CD4-positive, alpha-beta T cell (primary cell): Measurements from ENCODE around the gene CHRNG. TPM values are rescaled to one million over a fixed set of nuclear protein-coding genes. Genes with fewer than 3 reads are reported as not detected.

Experiments used
- ATAC-seq: fragments of 200-7000 bp; cut with Tn5 transposase; one replicate; pipeline ENCODE4 v1.10.0; 2022; ENCODE audit warnings: mild to moderate bottlenecking; ENCODE audit not compliant: poor library complexity
- CTCF ChIA-PET: fragments of 350-600 bp; sonication (Branson Sonifier 250); formaldehyde crosslinking; loops from one replicate; lab custom pipeline; 2021; ENCODE audit warnings: antibody characterized with exemption, inconsistent platforms; lab: Charles Lee
- POLR2A ChIA-PET: fragments of 350-600 bp; sonication (Branson Sonifier 250); formaldehyde crosslinking; loops from one replicate; lab custom pipeline; 2021; ENCODE audit warnings: antibody characterized with exemption, inconsistent platforms; lab: Charles Lee
- DNase-seq, 14 experiments: peaks; one replicate each; pipeline ENCODE4 v3.0.0-alpha.2; 2013 to 2020; ENCODE audit warnings: mixed read lengths in 2 of 14
- H3K27ac ChIP-seq, 2 donors: one replicate each; pipeline versions ENCODE4 v1.5.1 to v1.7.0; 2013; ENCODE audit warnings: low read length in 2 of 2, low read depth in 1 of 2, mild to moderate bottlenecking in 1 of 2
- H3K27me3 ChIP-seq, 2 experiments: 1 replicate in 1 of 2; 2 replicates in 1 of 2; pipeline versions ENCODE4 v1.6.1 to v1.7.0; 2013; ENCODE audit warnings: low read length in 2 of 2, control low read depth in 1 of 2, mild to moderate bottlenecking in 1 of 2, moderate library complexity in 1 of 2; ENCODE audit not compliant: insufficient read depth in 2 of 2, control insufficient read depth in 1 of 2
- H3K36me3 ChIP-seq: one replicate; pipeline ENCODE4 v1.6.1; 2013; ENCODE audit warnings: low read length, control low read depth; ENCODE audit not compliant: insufficient read depth
- H3K4me1 ChIP-seq: one replicate; pipeline ENCODE4 v1.6.1; 2013; ENCODE audit warnings: low read length, control low read depth; ENCODE audit not compliant: insufficient read depth
- H3K4me3 ChIP-seq: one replicate; pipeline ENCODE4 v1.5.1; 2013; ENCODE audit warnings: mild to moderate bottlenecking, low read length, moderate library complexity
- H3K9me3 ChIP-seq, 2 experiments: 1 replicate in 1 of 2; 2 replicates in 1 of 2; pipeline versions ENCODE4 v1.6.1 to v1.7.0; 2013; ENCODE audit warnings: low read length in 2 of 2, mild to moderate bottlenecking in 2 of 2, control low read depth in 1 of 2, moderate library complexity in 1 of 2; ENCODE audit not compliant: control insufficient read depth in 1 of 2, insufficient read depth in 1 of 2
- H3K27ac Mint-ChIP-seq: one replicate; pipeline ENCODE4 v1.8.0; 2020; ENCODE audit warnings: mixed read lengths
- H3K27me3 Mint-ChIP-seq: one replicate; pipeline ENCODE4 v1.8.0; 2021; ENCODE audit warnings: mixed read lengths
- H3K36me3 Mint-ChIP-seq: one replicate; pipeline ENCODE4 v1.8.0; 2021; ENCODE audit warnings: low read depth, mixed read lengths
- H3K4me1 Mint-ChIP-seq: one replicate; pipeline ENCODE4 v1.8.0; 2021; ENCODE audit warnings: low read depth, mixed read lengths
- H3K4me3 Mint-ChIP-seq: one replicate; pipeline ENCODE4 v1.8.0; 2020; ENCODE audit warnings: mild to moderate bottlenecking, mixed read lengths
- H3K9me3 Mint-ChIP-seq: one replicate; pipeline ENCODE4 v1.8.0; 2020; ENCODE audit warnings: mixed read lengths
- intact Hi-C, 2 experiments: fragments of 100-400 bp; cut with DNase I in 1 of 2; cut with micrococcal nuclease in 1 of 2; formaldehyde crosslinking; loops; one replicate each; pipeline versions ENCODE4 v1.15.1 to v1.9.0; 2023 to 2025; cut with DNase I, micrococcal nuclease
- total RNA-seq, 174 experiments: library from RNA in 2 of 174; stranded (reverse) in 2 of 174; gene quantifications; one replicate each; pipeline ENCODE4 v1.2.3 and lab custom pipeline; 2021 to 2026
- TF ChIP-seq, protein P1 (sequence below): fragments of 200-600 bp; IDR thresholded peaks from one replicate; pipeline ENCODE4 v1.8.0; 2022; ENCODE audit warnings: antibody characterized with exemption, mild to moderate bottlenecking

The CHRNG gene
- total RNA-seq, 2 experiments from 2014 or later, result not detected

DNA sequence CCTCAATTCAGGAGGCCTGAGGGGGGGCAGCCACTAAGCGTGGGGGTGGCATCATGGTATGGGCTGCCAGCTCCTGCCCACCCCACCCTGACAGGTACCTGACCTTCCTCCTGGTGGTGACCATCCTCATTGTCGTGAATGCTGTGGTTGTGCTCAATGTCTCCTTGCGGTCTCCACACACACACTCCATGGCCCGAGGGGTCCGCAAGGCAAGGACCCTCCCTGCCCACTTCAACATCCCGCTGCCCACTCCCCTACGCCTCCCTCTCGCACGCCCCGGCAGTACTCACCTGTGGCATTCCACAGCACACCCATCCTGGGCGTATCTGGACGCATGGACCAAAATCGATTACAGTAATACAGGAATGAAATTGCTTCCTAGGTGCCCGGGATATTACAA lies 4.0 kb downstream of the CHRNG start:
- Mint-ChIP-seq H3K27ac (peak overlapping the region; percentile 62), H3K36me3 (peaks cover 28% of the 10 kb centered on the region), H3K4me1 (peaks cover 25% of the 10 kb centered on the region), H3K27me3 (no peaks in the 10 kb centered on the region), H3K4me3 (peak overlapping the region; percentile 43), H3K9me3 (peaks cover under 1% of the 10 kb centered on the region)
- DNase-seq, result no peak
- no peak for ATAC-seq
- POLR2A ChIA-PET, result no interaction called here
- no peak overlapping the region for H3K4me3 ChIP-seq
- CTCF ChIA-PET, result no interaction called here
- intact Hi-C loops, result no loop called here
- H3K27ac ChIP-seq, result no peak overlapping the region
- H3K36me3 ChIP-seq, result peaks cover 14% of the 10 kb centered on the region
- TF ChIP-seq, protein P1, sequence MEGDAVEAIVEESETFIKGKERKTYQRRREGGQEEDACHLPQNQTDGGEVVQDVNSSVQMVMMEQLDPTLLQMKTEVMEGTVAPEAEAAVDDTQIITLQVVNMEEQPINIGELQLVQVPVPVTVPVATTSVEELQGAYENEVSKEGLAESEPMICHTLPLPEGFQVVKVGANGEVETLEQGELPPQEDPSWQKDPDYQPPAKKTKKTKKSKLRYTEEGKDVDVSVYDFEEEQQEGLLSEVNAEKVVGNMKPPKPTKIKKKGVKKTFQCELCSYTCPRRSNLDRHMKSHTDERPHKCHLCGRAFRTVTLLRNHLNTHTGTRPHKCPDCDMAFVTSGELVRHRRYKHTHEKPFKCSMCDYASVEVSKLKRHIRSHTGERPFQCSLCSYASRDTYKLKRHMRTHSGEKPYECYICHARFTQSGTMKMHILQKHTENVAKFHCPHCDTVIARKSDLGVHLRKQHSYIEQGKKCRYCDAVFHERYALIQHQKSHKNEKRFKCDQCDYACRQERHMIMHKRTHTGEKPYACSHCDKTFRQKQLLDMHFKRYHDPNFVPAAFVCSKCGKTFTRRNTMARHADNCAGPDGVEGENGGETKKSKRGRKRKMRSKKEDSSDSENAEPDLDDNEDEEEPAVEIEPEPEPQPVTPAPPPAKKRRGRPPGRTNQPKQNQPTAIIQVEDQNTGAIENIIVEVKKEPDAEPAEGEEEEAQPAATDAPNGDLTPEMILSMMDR, result no peak
- H3K9me3 ChIP-seq, result peaks cover 0 to 7% of the 10 kb centered on the region in 2 experiments
- H3K27me3 ChIP-seq, result no peaks in the 10 kb centered on the region
- peaks cover 23% of the 10 kb centered on the region for H3K4me1 ChIP-seq

DNA sequence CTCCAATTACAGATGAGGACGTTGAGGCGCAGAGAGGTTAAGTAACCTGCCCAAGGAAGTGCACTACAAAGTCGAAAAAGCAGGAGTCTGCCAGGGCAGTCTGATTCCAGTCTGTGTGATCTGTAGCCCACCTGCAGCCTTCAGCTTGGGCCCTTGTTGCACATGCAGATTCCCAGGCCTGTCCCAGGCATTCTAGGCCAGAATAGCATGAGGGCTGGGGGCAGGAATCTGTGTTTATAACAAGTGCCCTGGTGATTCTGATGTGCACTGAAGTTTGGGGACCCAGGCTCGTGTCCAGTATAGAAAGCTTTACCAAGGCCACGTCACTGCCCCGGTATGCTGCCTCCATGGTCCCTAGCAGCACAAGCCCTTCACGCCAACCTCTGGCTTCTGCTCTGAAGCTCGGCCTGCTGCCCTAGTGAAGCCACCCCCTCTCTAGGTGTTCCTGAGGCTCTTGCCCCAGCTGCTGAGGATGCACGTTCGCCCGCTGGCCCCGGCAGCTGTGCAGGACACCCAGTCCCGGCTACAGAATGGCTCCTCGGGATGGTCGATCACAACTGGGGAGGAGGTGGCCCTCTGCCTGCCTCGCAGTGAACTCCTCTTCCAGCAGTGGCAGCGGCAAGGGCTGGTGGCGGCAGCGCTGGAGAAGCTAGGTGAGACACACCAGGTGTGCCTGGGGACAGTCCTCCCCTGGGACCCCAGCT lies 4.6 kb downstream of the CHRNG start:
- Histone ChIP-seq H3K36me3 (peaks cover 14% of the 10 kb centered on the region), H3K9me3 (peaks cover 0 to 7% of the 10 kb centered on the region in 2 experiments), H3K4me1 (peaks cover 26% of the 10 kb centered on the region), H3K27me3 (no peaks in the 10 kb centered on the region), H3K27ac (no peak overlapping the region), H3K4me3 (no peak overlapping the region)
- H3K9me3 Mint-ChIP-seq, result peaks cover 5% of the 10 kb centered on the region
- no peak overlapping the region for H3K4me3 Mint-ChIP-seq
- TF ChIP-seq, protein P1, result no peak
- peaks cover 34% of the 10 kb centered on the region for H3K36me3 Mint-ChIP-seq
- no peak for ATAC-seq
- POLR2A ChIA-PET, result no interaction called here
- DNase-seq, result no peak
- H3K27me3 Mint-ChIP-seq, result no peaks in the 10 kb centered on the region
- CTCF ChIA-PET, result no interaction called here
- H3K4me1 Mint-ChIP-seq, result peaks cover 31% of the 10 kb centered on the region
- H3K27ac Mint-ChIP-seq, result peak overlapping the region; percentile 62
- intact Hi-C loops, result no loop called here

- Histone ChIP-seq H3K27ac (no peak overlapping the region), H3K9me3 (peaks cover 0 to 7% of the 10 kb centered on the region in 2 experiments), H3K27me3 (no peaks in the 10 kb centered on the region), H3K36me3 (peaks cover 14% of the 10 kb centered on the region), H3K4me3 (no peak overlapping the region), H3K4me1 (peaks cover 31% of the 10 kb centered on the region)
- Mint-ChIP-seq H3K27me3 (no peaks in the 10 kb centered on the region), H3K9me3 (peaks cover 5% of the 10 kb centered on the region), H3K27ac (no peak overlapping the region), H3K4me1 (peaks cover 37% of the 10 kb centered on the region), H3K4me3 (no peak overlapping the region), H3K36me3 (peaks cover 40% of the 10 kb centered on the region)
- intact Hi-C loops, result no loop called here
- ATAC-seq, result no peak
- CTCF ChIA-PET, result no interaction called here
- TF ChIP-seq, protein P1, result no peak
- POLR2A ChIA-PET, result no interaction called here
- DNase-seq, result no peak
Observed at GRCh38 chr2:232544674-232545073, 5.2 kb downstream of the CHRNG start.
